ENCODE data around the gene PNPLA7.

Gene PNPLA7

GRCh38 chr9:137454597-137455358 is 95.4 kb downstream of the PNPLA7 start:
- ChIA-PET POLR2A (no interaction called here), CTCF (interaction anchor here (0.6 to 1.0 kb wide), 2 partner anchors 9 to 32 kb away, joined by 3 to 4 read pairs; partner anchors contain the start of gene EXD3)
- Histone ChIP-seq H3K27ac (ENCODE audit: extremely low read depth, low read depth, low read length) (no peak overlapping the region), H3K36me3 (ENCODE audit: control insufficient read depth in 2 of 2, insufficient read depth in 1 of 2, low read length in 2 of 2) (peaks cover 0 to 58% of the 10 kb centered on the region in 2 experiments; a peak in 2 of 3 replicates), H3K4me3 (ENCODE audit: low read depth, low read length) (no peak overlapping the region), H3K4me1 (ENCODE audit: control insufficient read depth, insufficient read depth, low read length) (peaks cover 4% of the 10 kb centered on the region), H3K9me3 (ENCODE audit: control insufficient read depth, insufficient read depth, low read depth, low read length) (no peaks in the 10 kb centered on the region)
- TF ChIP-seq ZFP69B (tag by site-specific recombination; IDR thresholded peaks at IDR 0.05) (no peak), ZNF302 (tag by site-specific recombination; IDR thresholded peaks at IDR 0.05; ENCODE audit: low read depth) (no peak), ZNF624 (tag by site-specific recombination; IDR thresholded peaks at IDR 0.05) (no peak), ZNF366 (tag by site-specific recombination; conservative IDR thresholded peaks at IDR 0.05) (no peak), ZNF350 (tag by site-specific recombination; IDR thresholded peaks at IDR 0.05) (no peak), ZEB2 (tag by site-specific recombination; IDR thresholded peaks at IDR 0.05) (no peak), PRDM6 (tag by site-specific recombination; IDR thresholded peaks at IDR 0.05) (no peak), ZNF473 (tag by site-specific recombination; IDR thresholded peaks at IDR 0.05) (no peak), ZNF239 (tag by site-specific recombination; IDR thresholded peaks at IDR 0.05) (no peak), ZNF155 (tag by site-specific recombination; IDR thresholded peaks at IDR 0.05) (no peak), ZNF398 (tag by site-specific recombination; IDR thresholded peaks at IDR 0.05) (no peak), SP7 (tag by site-specific recombination; IDR thresholded peaks at IDR 0.05) (peak; percentile 85), ZNF48 (tag by site-specific recombination; IDR thresholded peaks at IDR 0.05) (no peak), HIC1 (tag by site-specific recombination; IDR thresholded peaks at IDR 0.05) (no peak), ZNF140 (tag by site-specific recombination; IDR thresholded peaks at IDR 0.05) (no peak), ZNF24 (tag by site-specific recombination; IDR thresholded peaks at IDR 0.05) (no peak), ZNF324 (tag by site-specific recombination; IDR thresholded peaks at IDR 0.05) (no peak), ZNF518A (tag by site-specific recombination; conservative IDR thresholded peaks at IDR 0.05; ENCODE audit: low read depth) (no peak), ZNF121 (tag by site-specific recombination; IDR thresholded peaks at IDR 0.05) (no peak), ZNF362 (tag by site-specific recombination; IDR thresholded peaks at IDR 0.05) (no peak), ZNF335 (tag by site-specific recombination; conservative IDR thresholded peaks at IDR 0.05) (no peak), ZNF777 (tag by site-specific recombination; IDR thresholded peaks at IDR 0.05; ENCODE audit: borderline replicate concordance) (no peak), KLF1 (tag by site-specific recombination; IDR thresholded peaks at IDR 0.05) (peak; percentile 85), ZNF610 (tag by site-specific recombination; IDR thresholded peaks at IDR 0.05; ENCODE audit: borderline replicate concordance) (no peak), ZNF544 (tag by site-specific recombination; IDR thresholded peaks at IDR 0.05) (no peak), ZNF600 (tag by site-specific recombination; IDR thresholded peaks at IDR 0.05) (peak; percentile 99), ZNF341 (tag by site-specific recombination; IDR thresholded peaks at IDR 0.05; ENCODE audit: low read depth) (peak; percentile 33; the same call in 1 of the 2 replicates)

All from HEK293 (cell line).